Mesothelial cell of epicardium (in vitro differentiated cells): Measurements from ENCODE around the gene PELI2. TPM values are rescaled to one million over a fixed set of nuclear protein-coding genes. Genes with fewer than 3 reads are reported as not detected.

Source experiments
- DNase-seq, 2 experiments: peaks; one replicate each; pipeline ENCODE4 v3.0.0; 2021; ENCODE audit warnings: low spot score in 2 of 2; ENCODE audit not compliant: unreplicated experiment in 2 of 2
- H3K27ac Mint-ChIP-seq: 2 replicates; pipeline ENCODE4 v1.8.0; 2021; ENCODE audit warnings: mixed read lengths
- H3K27me3 Mint-ChIP-seq: 2 replicates; pipeline ENCODE4 v1.8.0; 2021; ENCODE audit warnings: low read depth, mixed read lengths
- H3K36me3 Mint-ChIP-seq: 2 replicates; pipeline ENCODE4 v1.8.0; 2021; ENCODE audit warnings: mixed read lengths
- H3K4me1 Mint-ChIP-seq: 2 replicates; pipeline ENCODE4 v1.8.0; 2021; ENCODE audit warnings: mixed read lengths
- H3K4me3 Mint-ChIP-seq: 2 replicates; pipeline ENCODE4 v1.8.0; 2021; ENCODE audit warnings: mild to moderate bottlenecking, moderate library complexity, mixed read lengths
- H3K9me3 Mint-ChIP-seq: 2 replicates; pipeline ENCODE4 v1.8.0; 2021; ENCODE audit warnings: mixed read lengths
- CTCF ChIP-seq: fragments of 200-600 bp; sonication (generic); IDR thresholded peaks from one replicate; pipeline ENCODE4 v1.5.0; 2021; ENCODE audit warnings: antibody characterized with exemption; ENCODE audit not compliant: unreplicated experiment
- total RNA-seq: library from RNA; stranded (reverse); gene quantifications from 3 replicates; pipeline ENCODE4 v1.2.1, GENCODE V29; 2021

The PELI2 gene
- total RNA-seq, 1 donor from 2014 or later: 10.0 TPM

- no peak overlapping the region for H3K27ac Mint-ChIP-seq
- TF ChIP-seq CTCF: no peak
- H3K9me3 Mint-ChIP-seq: peaks cover 23% of the 10 kb centered on the region
- H3K4me3 Mint-ChIP-seq: no peak overlapping the region
- no peak for DNase-seq
- H3K4me1 Mint-ChIP-seq: no peaks in the 10 kb centered on the region
- peaks cover 13% of the 10 kb centered on the region for H3K27me3 Mint-ChIP-seq
- peaks cover 3% of the 10 kb centered on the region for H3K36me3 Mint-ChIP-seq
Observed at GRCh38 chr14:56349960-56350359, 231.7 kb downstream of the PELI2 start.
